LNCaP clone FGC (cell line): Measurements from ENCODE around the gene C10orf105.

Source experiments
- DNase-seq: peaks from one replicate; pipeline ENCODE4 v3.0.0-alpha.2; 2011; ENCODE audit warnings: low read depth
- H3K4me3 ChIP-seq: 2 replicates; pipeline ENCODE4 v1.5.1; 2011; ENCODE audit warnings: mild to moderate bottlenecking, low read depth, low read length, control low read depth
- TF ChIP-seq, protein P1 (sequence below): IDR thresholded peaks from 2 replicates; pipeline ENCODE4 v1.5.1; 2012; ENCODE audit warnings: mild to moderate bottlenecking; ENCODE audit not compliant: control insufficient read depth, insufficient read depth; ENCODE audit errors: extremely low read depth

C10orf105 gene

DNA sequence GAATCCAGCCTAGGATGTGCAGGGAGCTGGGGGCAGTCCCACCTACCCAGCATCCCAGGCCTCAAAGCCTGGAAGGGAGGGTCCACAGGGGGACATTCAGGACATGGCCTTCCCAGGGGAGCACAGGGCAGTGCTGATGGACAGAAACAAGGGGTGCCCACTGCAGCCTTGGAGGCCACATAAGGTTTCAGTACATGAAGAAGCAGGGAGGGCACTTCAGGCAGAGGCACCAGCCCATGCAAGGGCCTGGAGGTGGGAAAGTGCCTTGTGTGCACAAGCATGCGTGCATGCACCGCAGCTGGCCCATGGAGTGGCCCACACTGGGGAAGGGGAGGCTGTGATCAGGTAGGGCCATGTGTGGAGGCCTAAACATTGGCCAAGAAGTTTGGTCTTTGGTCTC, 9.1 kb downstream of the C10orf105 start:
- TF ChIP-seq, protein P1, sequence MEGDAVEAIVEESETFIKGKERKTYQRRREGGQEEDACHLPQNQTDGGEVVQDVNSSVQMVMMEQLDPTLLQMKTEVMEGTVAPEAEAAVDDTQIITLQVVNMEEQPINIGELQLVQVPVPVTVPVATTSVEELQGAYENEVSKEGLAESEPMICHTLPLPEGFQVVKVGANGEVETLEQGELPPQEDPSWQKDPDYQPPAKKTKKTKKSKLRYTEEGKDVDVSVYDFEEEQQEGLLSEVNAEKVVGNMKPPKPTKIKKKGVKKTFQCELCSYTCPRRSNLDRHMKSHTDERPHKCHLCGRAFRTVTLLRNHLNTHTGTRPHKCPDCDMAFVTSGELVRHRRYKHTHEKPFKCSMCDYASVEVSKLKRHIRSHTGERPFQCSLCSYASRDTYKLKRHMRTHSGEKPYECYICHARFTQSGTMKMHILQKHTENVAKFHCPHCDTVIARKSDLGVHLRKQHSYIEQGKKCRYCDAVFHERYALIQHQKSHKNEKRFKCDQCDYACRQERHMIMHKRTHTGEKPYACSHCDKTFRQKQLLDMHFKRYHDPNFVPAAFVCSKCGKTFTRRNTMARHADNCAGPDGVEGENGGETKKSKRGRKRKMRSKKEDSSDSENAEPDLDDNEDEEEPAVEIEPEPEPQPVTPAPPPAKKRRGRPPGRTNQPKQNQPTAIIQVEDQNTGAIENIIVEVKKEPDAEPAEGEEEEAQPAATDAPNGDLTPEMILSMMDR, result no peak
- DNase-seq, result no peak

DNA sequence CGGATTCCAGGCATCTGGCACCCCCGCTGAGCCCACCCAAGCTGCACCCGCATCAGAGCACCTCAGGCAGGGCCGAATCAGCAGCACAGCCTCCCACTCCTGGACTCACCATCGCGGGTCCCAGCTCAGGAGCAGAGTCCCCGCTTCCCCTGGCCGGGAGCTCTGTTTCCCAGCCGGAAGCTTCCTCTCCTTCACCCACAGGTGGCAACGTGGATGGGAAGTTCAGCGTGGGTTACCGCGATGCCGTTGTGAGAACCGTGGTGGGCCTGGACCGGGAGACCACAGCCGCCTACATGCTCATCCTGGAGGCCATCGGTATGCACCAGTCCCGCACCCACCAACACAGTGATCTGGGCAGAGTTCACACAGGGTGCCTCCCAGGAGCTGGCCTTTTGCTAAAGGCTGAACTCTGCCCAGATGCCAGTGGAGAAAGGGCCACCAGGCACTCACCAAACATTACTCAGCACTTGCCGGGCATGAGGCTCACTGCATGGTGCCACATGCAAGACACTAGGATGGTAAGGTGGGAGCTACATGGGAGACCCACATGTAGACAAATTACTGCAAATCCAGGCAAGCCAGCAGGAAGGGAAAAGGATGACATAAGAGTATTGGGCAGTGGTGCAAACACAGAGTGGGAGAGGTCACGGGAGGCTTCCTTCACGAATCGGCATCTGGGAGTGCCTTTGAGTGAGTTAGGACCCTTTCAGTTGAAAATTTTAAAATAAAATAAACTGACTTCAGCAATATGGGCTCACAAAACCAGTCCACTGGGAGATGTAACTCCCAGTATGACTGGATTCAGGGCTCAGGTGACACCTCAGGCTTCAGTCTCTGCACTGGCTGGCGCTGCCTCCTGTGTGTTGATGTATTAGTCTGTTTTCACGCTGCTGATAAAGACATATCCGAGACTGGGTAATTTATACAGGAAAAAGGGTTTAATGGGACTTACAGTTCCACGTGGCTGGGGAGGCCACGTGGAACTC, 10.4 kb downstream of the C10orf105 start:
- DNase-seq, result no peak
- TF ChIP-seq, protein P1, result no peak
- H3K4me3 ChIP-seq, result no peak overlapping the region

More for the DNA sequence above, 9.1 kb downstream of the C10orf105 start:
- no peak overlapping the region for H3K4me3 ChIP-seq

DNA sequence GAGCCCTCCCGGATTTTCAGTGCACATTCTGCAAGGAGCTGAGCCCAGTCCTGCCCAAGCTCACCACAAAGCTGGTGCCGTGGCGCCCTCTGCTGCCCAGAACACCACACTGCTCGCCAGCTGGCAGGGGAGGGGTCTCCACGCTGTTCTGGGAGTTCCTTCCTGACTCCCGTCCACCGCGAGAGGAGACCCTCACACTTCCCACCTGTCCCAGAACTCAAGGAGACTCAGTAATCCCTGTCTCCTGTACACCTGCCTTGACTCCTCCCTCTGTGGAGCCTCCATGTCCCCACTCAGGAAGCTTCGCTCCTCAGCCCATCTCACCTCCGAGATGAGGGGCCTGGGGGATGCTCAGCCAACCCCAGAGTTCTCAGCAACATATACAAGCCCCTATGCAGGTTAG, 11.3 kb downstream of the C10orf105 start:
- DNase-seq, result no peak
- TF ChIP-seq, protein P1, result peak; percentile 98
- no peak overlapping the region for H3K4me3 ChIP-seq

DNA sequence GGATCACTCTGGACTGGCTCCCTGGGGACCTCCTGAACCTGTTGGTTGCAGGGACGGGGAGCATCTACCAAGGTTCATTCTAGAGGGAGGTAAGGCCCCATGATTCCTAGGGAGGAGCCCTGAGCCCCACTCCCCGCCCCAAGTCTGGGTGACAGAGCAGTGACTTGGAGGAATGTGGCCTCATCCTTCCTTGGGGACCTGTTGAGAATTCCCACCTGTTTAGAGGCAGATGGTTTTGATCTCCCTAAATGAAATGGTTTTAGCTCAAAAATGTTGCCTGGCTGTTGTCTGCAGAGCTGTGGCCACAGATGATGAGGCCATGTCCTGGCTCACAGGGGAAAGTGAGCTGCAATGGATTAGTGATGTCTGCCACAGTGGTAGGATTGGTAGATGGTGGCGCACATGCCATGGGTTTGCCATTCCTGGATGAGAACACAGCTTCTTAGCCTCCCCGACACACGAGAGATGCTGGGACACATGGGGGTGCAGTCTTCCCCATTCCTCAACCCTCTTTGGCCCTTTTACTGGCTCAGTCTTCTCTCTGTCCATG, 12.3 kb downstream of the C10orf105 start:
- no peak for DNase-seq
- no peak overlapping the region for H3K4me3 ChIP-seq
- TF ChIP-seq, protein P1, result no peak

DNA sequence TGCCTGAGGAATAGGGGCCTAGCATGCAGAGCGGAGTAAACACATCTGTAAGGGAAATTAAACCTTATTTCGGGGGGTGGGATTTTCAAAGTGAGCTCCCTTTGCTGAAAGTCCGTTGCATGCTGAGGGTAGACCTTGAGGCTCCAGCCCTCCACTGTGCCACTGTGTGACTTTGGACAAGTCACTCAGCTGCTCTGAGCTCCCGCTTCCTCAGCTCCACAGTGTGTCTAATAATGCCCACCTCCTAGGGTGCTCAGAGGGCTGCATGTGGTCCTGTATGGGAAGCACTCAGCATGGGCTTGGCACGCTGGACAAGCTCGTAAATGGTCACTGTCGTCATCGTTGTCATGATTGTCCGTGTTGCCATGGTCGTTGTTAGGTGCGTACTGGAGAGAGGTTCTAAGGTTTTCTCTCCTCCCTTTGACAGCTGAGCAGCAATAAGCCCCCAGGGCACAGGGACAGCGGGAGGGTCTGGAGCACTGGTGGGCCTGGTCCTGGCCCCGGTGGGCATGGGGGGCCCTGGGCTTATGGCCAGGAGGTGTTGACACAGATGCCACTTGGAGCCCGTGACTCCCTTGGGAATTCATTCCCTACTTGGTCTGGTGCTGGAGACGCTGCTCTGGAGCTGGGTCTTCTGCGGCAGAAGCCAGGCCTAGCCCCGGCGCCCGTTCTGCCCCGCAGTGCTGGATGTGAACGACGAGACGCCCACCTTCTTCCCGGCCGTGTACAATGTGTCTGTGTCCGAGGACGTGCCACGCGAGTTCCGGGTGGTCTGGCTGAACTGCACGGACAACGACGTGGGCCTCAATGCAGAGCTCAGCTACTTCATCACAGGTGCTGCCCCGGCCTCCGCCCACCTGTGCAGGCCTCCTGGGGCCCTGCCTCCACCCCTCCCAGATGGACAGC, 13.1 kb downstream of the C10orf105 start:
- H3K4me3 ChIP-seq, result no peak overlapping the region
- TF ChIP-seq, protein P1, result no peak
- no peak for DNase-seq

DNA sequence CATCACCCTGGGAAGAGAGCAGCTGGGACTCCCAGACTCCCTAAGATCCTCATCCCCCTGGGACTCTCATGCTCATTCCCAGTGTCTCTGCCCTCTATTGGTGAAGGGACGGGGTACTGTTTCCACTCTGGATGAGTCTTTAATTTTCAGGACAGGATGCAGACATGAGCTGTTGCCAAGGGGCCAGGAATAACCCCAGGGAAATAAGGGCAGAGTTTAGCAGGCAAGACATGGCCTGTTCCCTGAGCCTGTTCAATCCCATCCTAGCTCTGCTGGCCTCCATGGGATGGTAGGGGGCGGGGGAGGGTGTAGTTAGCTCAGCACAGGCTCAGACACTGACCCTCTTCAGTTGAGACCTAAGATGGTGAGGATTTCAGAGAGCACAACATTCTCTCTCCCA, 14.0 kb downstream of the C10orf105 start:
- no peak overlapping the region for H3K4me3 ChIP-seq
- TF ChIP-seq, protein P1, result no peak
- no peak for DNase-seq
